GM12878 (cell line): Measurements from ENCODE around the gene ANKRD24. TPM values are rescaled to one million over a fixed set of nuclear protein-coding genes. Genes with fewer than 3 reads are reported as not detected.

ENCODE experiments used
- BMI1 ChIP-seq: fragments of 450-650 bp; IDR thresholded peaks from 2 replicates; pipeline ENCODE4 v1.6.1; 2016; ENCODE audit warnings: mild to moderate bottlenecking, moderate library complexity, borderline replicate concordance
- CHD4 ChIP-seq: fragments of 200-600 bp; sonication (generic); IDR thresholded peaks from 2 replicates; pipeline ENCODE4 v1.6.1; 2016; ENCODE audit warnings: mild to moderate bottlenecking
- CUX1 ChIP-seq: IDR thresholded peaks from 2 replicates; pipeline ENCODE4 v1.6.1; 2012; ENCODE audit warnings: improper control_type of control experiment, low read depth, low read length; ENCODE audit not compliant: insufficient replicate concordance
- E4F1 ChIP-seq: fragments of 450-650 bp; IDR thresholded peaks from 2 replicates; pipeline ENCODE4 v1.6.1; 2018; ENCODE audit warnings: borderline replicate concordance, mild to moderate bottlenecking; ENCODE audit not compliant: partially characterized antibody
- EP300 ChIP-seq, 2 experiments: fragments of 150-350 bp in 1 of 2; IDR thresholded peaks; 2 replicates each; pipeline ENCODE4 v1.6.1; 2011 to 2012; ENCODE audit warnings: low read depth in 2 of 2, low read length in 2 of 2, borderline replicate concordance in 1 of 2, improper control_type of control experiment in 1 of 2, inconsistent platforms in 1 of 2; ENCODE audit not compliant: control insufficient read depth in 1 of 2
- GATAD2B ChIP-seq: fragments of 450-650 bp; conservative IDR thresholded peaks from 2 replicates; pipeline ENCODE4 v1.6.1; 2017; ENCODE audit warnings: low read depth, mild to moderate bottlenecking, moderate library complexity
- HCFC1 ChIP-seq: fragments of 150-350 bp; IDR thresholded peaks from 2 replicates; pipeline ENCODE4 v1.6.1; 2014; ENCODE audit warnings: low read length
- HSF1 ChIP-seq: fragments of 150-350 bp; IDR thresholded peaks from 2 replicates; pipeline ENCODE4 v1.6.1; 2014; ENCODE audit warnings: mild to moderate bottlenecking, low read depth, low read length
- MTA2 ChIP-seq: fragments of 450-650 bp; IDR thresholded peaks from 2 replicates; pipeline ENCODE4 v1.6.1; 2016; ENCODE audit warnings: low read depth, mild to moderate bottlenecking, moderate library complexity
- MYB ChIP-seq: fragments of 150-350 bp; IDR thresholded peaks from 2 replicates; pipeline ENCODE4 v1.6.1; 2014; ENCODE audit warnings: mild to moderate bottlenecking, low read depth, low read length, borderline replicate concordance
- NBN ChIP-seq: fragments of 450-650 bp; IDR thresholded peaks from 2 replicates; pipeline ENCODE4 v1.6.1; 2016
- NFXL1 ChIP-seq: fragments of 450-650 bp; IDR thresholded peaks from 2 replicates; pipeline ENCODE4 v1.6.1; 2017; ENCODE audit warnings: antibody characterized with exemption, mild to moderate bottlenecking, borderline replicate concordance
- POU2F2 ChIP-seq: IDR thresholded peaks from 3 replicates; pipeline ENCODE4 v1.6.1; 2011; ENCODE audit warnings: low read depth, mild to moderate bottlenecking, low read length, borderline replicate concordance
- SMC3 ChIP-seq: IDR thresholded peaks from 2 replicates; pipeline ENCODE4 v1.6.1; 2011; ENCODE audit warnings: low read length, improper control_type of control experiment, borderline replicate concordance
- TCF12 ChIP-seq: IDR thresholded peaks from 2 replicates; pipeline ENCODE4 v1.6.1; 2011; ENCODE audit warnings: low read depth, mild to moderate bottlenecking, low read length
- ZNF592 ChIP-seq: fragments of 450-650 bp; IDR thresholded peaks from 2 replicates; pipeline ENCODE4 v1.6.1; 2017; ENCODE audit warnings: mild to moderate bottlenecking, moderate library complexity
- polyA plus RNA-seq, 11 experiments: library from polyadenylated mRNA; depleted of rRNA in 4 of 11; unstranded in 6 of 11; stranded (reverse) in 5 of 11; fragments of >200 nt; fragmentation: Nextera tagmentation in 4 of 11; fragmentation: Illumina TruSeq in 1 of 11; extraction: Ambion mirVana in 4 of 11; extraction: Trizol in 1 of 11; gene quantifications; 1 replicate in 1 of 11; 2 replicates in 10 of 11; pipeline versions ENCODE4 v1.2.1 to v1.2.3, GENCODE V29; 2011 to 2016; ENCODE audit warnings: inconsistent platforms in 2 of 11, missing spikeins in 2 of 11, low read depth in 1 of 11
- total RNA-seq, 4 experiments: library from RNA; depleted of rRNA in 3 of 4; stranded (reverse); fragments of >200 nt in 3 of 4; fragmentation: Illumina TruSeq in 1 of 4; extraction: Trizol in 1 of 4; gene quantifications; 2 replicates each; pipeline versions ENCODE4 v1.2.1 to v1.2.3, GENCODE V29; 2013 to 2021

ANKRD24 gene
- total and polyA plus RNA-seq, 10 of the 15 experiments (the other 5 are each of a cell fraction or from before 2014, with no cell fraction given), result 0.02 to 0.59 (median 0.35) TPM; not detected in 1

- TF ChIP-seq MYB (no peak), NBN (0 out of 2 replicates have a peak, but pooled peaks have one; percentile 62), HSF1 (no peak), TCF12 (peak; percentile 58; the same call in 1 of the 2 replicates), NFXL1 (no peak), E4F1 (peak; percentile 71), CHD4 (no peak), GATAD2B (peak; percentile 90), SMC3 (no peak), HCFC1 (peak; percentile 78), BMI1 (no peak), CUX1 (no peak), ZNF592 (no peak), MTA2 (no peak), POU2F2 (peak; percentile 66; the same call in 1 of the 3 replicates), EP300 (IDR thresholded peaks at IDR 0.05; ENCODE audit: borderline replicate concordance in 1 of 2, control insufficient read depth in 1 of 2, low read depth in 2 of 2, low read length in 2 of 2) (peak; percentile 26 to 34; a peak in 1 of 4 replicates)
Measured at GRCh38 chr19:4182084-4182810, at the start of gene ANKRD24, which contains the start of gene SIRT6 (continued).
